Measurements from ENCODE around the gene RCC1. TPM values are rescaled to one million over a fixed set of nuclear protein-coding genes. Genes with fewer than 3 reads are reported as not detected.

Gene RCC1
- total RNA-seq, 1 experiment from 2014 or later: 96.5 TPM

DNA sequence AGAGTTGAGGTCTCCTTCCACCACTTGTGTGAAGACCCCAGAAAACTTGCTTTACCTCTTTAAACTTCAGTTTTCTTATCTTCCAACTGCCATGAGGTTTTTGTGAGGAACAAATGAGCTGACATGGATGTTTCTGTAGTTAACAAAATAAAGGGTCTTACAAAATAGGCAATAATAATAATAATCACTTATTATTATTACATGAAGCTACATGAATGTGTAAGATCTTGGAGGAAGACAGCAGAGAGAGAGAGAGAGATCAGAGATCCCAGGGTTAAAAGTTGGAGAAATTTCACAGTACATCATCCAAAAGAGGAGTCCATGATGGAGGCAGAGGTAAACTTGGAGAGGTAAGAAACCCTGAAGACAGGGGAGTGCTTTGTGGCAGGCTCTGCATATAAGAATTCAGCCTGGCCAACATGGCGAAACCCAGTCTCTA lies 10.7 kb downstream of the RCC1 start:
- Histone ChIP-seq H3K36me3 (ENCODE audit: low read depth, low read length) (peaks cover 6% of the 10 kb centered on the region; the same call in 1 of the 2 replicates), H3F3A (ENCODE audit: low read length, unreplicated experiment) (peaks cover 20% of the 10 kb centered on the region), H3K4me3 (ENCODE audit: low read length) (no peak overlapping the region), H3K27me3 (ENCODE audit: low read length) (no peaks in the 10 kb centered on the region), H3K27ac (ENCODE audit: low read length) (peak overlapping the region; percentile 38), H4K20me1 (ENCODE audit: low read length) (0 out of 2 replicates have a peak, but pooled peaks cover 9% of the 10 kb centered on the region), H2AFZ (ENCODE audit: low read length) (no peak overlapping the region), H3K9me3 (ENCODE audit: low read length) (no peaks in the 10 kb centered on the region), H3K9me2 (replicated peaks; ENCODE audit: low read length) (no peaks in the 10 kb centered on the region), H3K4me1 (ENCODE audit: insufficient read depth, low read length) (peaks cover 30% of the 10 kb centered on the region), H3K79me2 (ENCODE audit: low read length) (peaks cover 39% of the 10 kb centered on the region), H3K9ac (ENCODE audit: low read length) (no peak overlapping the region), H3K4me2 (ENCODE audit: low read length) (no peak overlapping the region)
- BruUV-seq (replicated peaks): no TSS peak
- ATAC-seq (no peak), DNase-seq (no peak)
- TF ChIP-seq, protein P1, sequence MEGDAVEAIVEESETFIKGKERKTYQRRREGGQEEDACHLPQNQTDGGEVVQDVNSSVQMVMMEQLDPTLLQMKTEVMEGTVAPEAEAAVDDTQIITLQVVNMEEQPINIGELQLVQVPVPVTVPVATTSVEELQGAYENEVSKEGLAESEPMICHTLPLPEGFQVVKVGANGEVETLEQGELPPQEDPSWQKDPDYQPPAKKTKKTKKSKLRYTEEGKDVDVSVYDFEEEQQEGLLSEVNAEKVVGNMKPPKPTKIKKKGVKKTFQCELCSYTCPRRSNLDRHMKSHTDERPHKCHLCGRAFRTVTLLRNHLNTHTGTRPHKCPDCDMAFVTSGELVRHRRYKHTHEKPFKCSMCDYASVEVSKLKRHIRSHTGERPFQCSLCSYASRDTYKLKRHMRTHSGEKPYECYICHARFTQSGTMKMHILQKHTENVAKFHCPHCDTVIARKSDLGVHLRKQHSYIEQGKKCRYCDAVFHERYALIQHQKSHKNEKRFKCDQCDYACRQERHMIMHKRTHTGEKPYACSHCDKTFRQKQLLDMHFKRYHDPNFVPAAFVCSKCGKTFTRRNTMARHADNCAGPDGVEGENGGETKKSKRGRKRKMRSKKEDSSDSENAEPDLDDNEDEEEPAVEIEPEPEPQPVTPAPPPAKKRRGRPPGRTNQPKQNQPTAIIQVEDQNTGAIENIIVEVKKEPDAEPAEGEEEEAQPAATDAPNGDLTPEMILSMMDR (conservative IDR thresholded peaks at IDR 0.05; ENCODE audit: low read depth, low read length): no peak
- TF ChIP-seq EZH2 (IDR thresholded peaks at IDR 0.05; ENCODE audit: low read length, unreplicated experiment) (no peak), EZH2phosphoT487 (IDR thresholded peaks at IDR 0.05; ENCODE audit: borderline replicate concordance, low read length) (no peak)
- CTCF ChIA-PET: interaction anchor here (1.1 kb wide), 1 partner anchor 86 kb away, joined by 4 read pairs; no protein-coding TSS in a partner anchor
- intact Hi-C loops (cut with micrococcal nuclease): loop anchor here (2.0 to 5.0 kb wide), 2 partner anchors 36 to 66 kb away; partner anchors contain the start of gene TRNAU1AP
- POLR2A ChIA-PET (ENCODE audit: unreplicated experiment): interaction anchor here (0.5 to 0.7 kb wide), 2 partner anchors 25 to 80 kb away, joined by 7 to 33 read pairs; no protein-coding TSS in a partner anchor

DNA sequence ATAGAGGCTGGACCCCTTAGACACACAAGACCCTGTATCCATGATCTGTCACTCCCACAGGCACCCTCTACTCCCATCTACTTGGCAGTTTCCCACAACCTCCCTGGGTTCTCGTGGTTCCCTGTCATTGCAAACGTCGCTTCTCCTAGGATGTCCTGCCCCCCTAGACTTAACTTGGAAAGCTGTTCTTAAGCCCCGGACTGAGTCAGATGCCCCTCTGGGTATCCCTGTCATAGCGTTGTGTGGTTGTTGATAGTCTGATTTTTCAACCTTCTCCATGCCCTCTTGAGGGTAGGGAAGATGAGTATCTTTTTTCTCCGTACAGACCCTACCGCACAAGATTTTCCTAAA lies 11.8 kb downstream of the RCC1 start:
- no peak overlapping the region for H2AFZ ChIP-seq (ENCODE audit: low read length)
- CTCF ChIA-PET: interaction anchor here (1.0 kb wide), 1 partner anchor 64 kb away, joined by 3 read pairs; no protein-coding TSS in a partner anchor
- H3K9me2 ChIP-seq (replicated peaks; ENCODE audit: low read length): no peaks in the 10 kb centered on the region
- H3K36me3 ChIP-seq (ENCODE audit: low read depth, low read length): no peaks in the 10 kb centered on the region; the same call in 1 of the 2 replicates
- intact Hi-C loops (cut with micrococcal nuclease): loop anchor here (2.0 to 5.0 kb wide), 2 partner anchors 35 to 65 kb away; partner anchors contain the start of gene TRNAU1AP
- BruUV-seq (replicated peaks): no TSS peak
- H3K9ac ChIP-seq (ENCODE audit: low read length): peak overlapping the region; percentile 97; the same call in 1 of the 2 replicates
- no peaks in the 10 kb centered on the region for H3K27me3 ChIP-seq (ENCODE audit: low read length)
- H3K4me3 ChIP-seq (ENCODE audit: low read length): peak overlapping the region; percentile 81
- TF ChIP-seq EZH2 (IDR thresholded peaks at IDR 0.05; ENCODE audit: low read length, unreplicated experiment): no peak
- no peak for TF ChIP-seq EZH2phosphoT487 (IDR thresholded peaks at IDR 0.05; ENCODE audit: borderline replicate concordance, low read length)
- TF ChIP-seq, protein P1 (conservative IDR thresholded peaks at IDR 0.05; ENCODE audit: low read depth, low read length): no peak
- peak overlapping the region; percentile 75 for H3K4me2 ChIP-seq (ENCODE audit: low read length)
- H3K4me1 ChIP-seq (ENCODE audit: insufficient read depth, low read length): peaks cover 30% of the 10 kb centered on the region
- H4K20me1 ChIP-seq (ENCODE audit: low read length): peaks cover 13% of the 10 kb centered on the region; the same call in 1 of the 2 replicates
- H3K9me3 ChIP-seq (ENCODE audit: low read length): no peaks in the 10 kb centered on the region
- H3K27ac ChIP-seq (ENCODE audit: low read length): peak overlapping the region; percentile 38
- DNase-seq (no peak), ATAC-seq (peak; percentile 13)
- peaks cover 50% of the 10 kb centered on the region for H3K79me2 ChIP-seq (ENCODE audit: low read length)
- POLR2A ChIA-PET (ENCODE audit: unreplicated experiment): interaction anchor here (1.0 kb wide), 1 partner anchor 64 kb away, joined by 9 read pairs; no protein-coding TSS in a partner anchor
- H3F3A ChIP-seq (ENCODE audit: low read length, unreplicated experiment): peaks cover 13% of the 10 kb centered on the region
